Activated effector memory CD4-positive, alpha-beta T cell treated with Interleukin-2 at 50 U/mL for 16 hours (primary cell): ENCODE results near the gene S100A6.
"Not testable (repeated sequence)": the region's sequence is repeated elsewhere in the genome, so short reads cannot be mapped to it uniquely, and the experiment has no call there.

Source experiments
- DNase-seq: peaks from one replicate; pipeline ENCODE4 v3.0.0-alpha.2; 2020

The S100A6 gene

DNA sequence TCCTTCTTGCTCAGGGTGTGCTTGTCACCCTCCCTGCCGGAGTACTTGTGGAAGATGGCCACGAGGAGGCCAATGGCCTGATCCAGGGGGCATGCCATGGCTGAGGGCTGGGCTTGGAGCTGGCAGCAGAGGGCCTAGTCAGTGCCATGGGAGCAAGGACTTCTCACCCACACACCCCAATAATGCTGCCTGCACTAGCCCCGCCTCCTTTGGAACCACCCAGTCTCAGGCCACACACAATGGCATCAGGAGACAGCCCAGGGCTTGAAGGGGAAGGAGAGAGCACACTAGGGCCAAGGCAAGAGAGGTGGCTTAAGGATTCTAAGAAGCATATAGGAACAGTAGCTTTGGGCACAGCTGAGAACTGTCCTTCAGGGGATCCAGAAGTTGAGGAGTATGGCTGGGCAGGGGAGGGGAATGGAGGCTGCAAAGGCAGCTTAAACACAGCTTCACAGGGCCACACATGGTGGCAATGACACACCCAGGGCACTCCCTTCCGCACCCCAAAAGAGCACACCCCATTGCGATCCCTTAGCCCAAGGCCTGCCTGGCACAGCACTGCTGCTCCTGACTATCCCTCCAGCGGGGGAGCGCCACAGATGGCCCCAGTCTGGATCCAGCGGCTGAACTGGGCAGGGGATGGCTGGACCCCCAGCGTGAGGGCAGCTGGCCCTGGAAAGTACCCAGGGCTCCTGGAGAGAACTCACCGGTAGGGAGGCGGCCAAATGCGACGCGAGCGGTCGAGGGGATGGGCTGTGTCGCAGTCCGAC lies at the start of gene S100A6:
S100A6 (minus strand) TSS at position 750 of the 770 bp plus-strand sequence; CDS start at position 98, 652 bp downstream.
- DNase-seq, result peak; percentile 53

DNA sequence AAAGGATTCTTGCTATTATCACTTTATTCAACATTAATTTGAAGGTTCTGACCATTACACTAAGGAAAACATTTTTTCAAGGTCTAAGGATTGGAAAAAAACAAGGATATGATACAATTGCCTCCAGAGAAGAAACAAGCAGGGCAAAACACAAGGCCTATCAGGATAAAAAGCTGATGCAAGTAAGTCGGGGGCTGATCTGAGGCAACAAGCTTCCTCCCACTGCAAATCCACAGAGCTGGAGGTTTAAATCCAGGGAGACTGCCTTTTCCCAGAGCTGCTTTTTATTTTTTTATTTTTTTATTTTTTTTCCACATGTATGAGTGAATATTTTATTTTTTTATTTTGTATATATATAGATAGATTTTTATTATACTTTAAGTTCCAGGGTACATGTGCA lies 49.2 kb upstream of the S100A6 start:
- no peak for DNase-seq

DNA sequence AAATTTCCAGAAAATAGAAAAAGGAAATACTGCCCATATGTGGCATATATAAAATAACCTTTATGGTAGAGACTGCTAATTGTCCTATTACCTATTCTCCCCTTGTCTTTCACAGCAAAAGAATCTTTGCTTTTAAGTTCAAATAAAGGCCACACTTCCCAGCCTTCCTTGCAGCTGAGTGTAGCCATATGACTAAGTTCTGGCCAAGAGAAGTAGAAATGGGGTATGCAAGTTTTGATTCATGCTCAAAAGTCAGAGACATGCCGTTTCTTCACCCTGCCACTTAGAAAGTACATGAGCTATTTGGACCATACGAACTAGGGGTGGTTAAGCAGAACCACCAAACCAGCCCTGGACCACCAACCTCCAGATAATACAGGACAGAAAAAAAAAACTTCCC lies 48.2 kb upstream of the S100A6 start:
- no peak for DNase-seq

DNA sequence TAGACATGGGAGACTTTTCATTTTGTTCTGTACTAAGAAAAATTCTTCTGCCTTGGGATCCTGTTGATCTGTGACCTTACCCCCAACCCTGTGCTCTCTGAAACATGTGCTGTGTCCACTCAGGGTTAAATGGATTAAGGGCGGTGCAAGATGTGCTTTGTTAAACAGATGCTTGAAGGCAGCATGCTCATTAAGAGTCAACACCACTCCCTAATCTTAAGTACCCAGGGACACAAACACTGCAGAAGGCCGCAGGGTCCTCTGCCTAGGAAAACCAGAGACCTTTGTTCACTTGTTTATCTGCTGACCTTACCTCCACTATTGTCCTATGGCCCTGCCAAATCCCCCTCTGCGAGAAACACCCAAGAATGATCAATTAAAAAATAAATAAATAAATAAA lies 47.7 kb upstream of the S100A6 start:
- not testable (repeated sequence) for DNase-seq

DNA sequence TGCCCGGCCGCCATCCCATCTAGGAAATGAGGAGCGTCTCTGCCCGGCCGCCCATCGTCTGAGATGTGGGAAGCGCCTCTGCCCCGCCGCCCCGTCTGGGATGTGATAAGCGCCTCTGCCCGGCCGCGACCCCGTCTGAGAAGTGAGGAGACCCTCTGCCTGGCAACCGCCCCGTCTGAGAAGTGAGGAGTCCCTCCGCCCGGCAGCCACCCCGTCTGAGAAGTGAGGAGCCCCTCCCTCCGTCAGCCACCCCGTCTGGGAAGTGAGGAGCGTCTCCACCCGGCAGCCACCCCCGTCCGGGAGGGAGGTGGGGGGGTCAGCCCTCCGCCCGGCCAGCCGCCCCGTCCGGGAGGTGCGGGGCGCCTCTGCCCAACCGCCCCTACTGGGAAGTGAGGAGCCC lies 47.0 kb upstream of the S100A6 start:
- not testable (repeated sequence) for DNase-seq

DNA sequence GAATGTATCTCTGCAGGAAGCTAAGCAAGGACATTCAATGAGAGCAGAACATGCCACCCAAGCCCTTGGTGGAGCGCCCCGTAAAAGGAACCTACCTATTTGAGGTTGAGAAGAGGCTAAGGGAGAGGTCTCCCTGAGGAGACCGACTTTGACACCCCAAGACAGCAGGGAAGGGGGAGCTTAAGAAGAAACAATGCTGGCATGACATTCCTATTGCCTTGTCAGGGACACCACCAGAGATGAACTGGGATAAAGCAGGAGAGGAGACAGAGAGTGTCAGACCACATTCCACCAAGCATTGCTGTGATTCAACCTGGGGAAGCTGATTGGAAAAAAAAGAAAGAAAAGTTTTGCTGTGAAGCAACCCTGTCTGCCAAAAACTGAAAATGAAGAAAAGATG lies 43.1 kb upstream of the S100A6 start:
- DNase-seq, result no peak

DNA sequence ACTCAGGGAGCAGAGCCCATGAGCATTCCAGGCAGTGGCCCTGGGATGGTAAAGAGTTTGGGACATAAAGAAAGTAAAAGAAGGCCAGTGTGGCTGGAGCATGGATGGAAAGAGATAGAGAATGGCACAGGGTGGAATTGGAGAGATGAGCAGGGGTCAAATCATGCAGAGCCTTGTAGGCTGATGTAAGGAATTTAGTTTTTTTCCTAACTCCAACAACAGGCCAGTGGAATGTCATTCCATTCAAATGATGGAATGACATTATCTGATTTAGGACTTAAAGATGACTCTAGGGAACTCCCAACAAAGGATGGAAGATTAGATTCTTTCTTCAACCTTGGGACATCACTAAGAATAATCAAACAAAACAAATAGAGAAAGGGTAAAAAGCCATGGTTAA lies 42.7 kb upstream of the S100A6 start:
- DNase-seq, result no peak

DNA sequence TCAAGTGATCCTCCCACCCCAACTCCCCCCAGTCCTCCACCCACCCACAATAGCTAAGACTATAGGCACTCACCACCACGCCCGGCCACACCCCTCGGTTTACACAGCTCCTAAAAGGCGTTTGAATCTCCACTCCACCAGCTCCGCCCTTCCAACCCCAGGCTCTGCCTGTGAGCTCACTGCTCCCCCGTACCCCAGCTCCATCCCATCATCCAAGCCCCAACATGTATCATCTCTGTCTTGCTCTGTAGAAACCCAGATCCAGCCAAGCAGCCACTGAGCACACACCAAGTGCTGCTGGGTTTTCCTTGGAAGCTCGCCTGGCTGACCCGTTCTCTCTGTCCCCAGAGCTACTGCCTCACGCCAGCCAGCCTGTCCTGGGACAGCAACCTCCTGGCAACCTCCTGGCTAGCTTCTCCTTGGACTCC lies 41.8 kb upstream of the S100A6 start:
- no peak for DNase-seq

DNA sequence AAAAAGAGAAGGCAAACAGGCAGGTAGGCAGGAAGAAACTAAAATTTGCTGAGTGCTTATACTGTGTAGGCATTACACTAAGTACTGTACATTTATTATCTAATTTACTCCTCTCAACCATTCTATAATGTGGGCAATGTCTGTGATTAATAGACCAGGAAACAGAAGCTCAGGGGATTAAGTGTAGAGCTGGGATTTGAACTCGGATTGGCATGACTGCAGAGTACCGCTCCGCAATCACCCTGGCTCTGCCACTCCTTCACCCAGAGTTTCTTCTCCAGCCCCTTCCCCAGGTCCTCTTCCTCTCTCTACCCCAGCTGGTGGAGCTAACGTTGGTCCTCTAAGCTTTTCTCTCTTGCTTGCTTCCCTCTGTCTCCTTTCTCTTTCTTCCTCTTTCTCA lies 41.3 kb upstream of the S100A6 start:
- DNase-seq, result no peak

DNA sequence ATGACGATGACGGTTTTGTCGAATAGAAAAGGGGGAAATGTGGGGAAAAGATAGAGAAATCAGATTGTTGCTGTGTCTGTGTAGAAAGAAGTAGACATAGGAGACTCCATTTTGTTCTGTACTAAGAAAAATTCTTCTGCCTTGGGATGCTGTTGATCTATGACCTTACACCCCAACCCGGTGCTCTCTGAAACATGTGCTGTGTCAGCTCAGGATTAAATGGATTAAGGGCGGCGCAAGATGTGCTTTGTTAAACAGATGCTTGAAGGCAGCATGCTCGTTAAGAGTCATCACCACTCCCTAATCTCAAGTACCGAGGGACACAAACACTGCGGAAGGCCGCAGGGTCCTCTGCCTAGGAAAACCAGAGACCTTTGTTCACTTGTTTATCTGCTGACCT lies 39.7 kb upstream of the S100A6 start:
- DNase-seq, result not testable (repeated sequence)

DNA sequence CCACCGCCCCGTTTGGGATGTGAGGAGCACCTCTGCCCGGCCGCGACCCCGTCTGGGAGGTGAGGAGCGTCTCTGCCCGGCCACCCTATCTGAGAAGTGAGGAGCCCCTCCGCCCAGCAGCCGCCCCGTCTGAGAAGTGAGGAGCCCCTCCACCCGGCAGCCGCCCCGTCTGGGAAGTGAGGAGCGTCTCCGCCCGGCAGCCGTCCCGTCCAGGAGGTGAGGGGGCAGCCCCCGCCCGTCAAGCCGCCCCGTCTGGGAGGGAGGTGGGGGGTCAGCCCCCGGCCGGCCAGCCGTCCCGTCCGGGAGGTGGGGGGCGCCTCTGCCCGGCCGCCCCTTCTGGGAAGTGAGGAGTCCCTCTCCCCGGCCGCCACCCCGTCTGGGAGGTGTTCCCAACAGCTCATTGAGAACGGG lies 39.3 kb upstream of the S100A6 start:
- not testable (repeated sequence) for DNase-seq

DNA sequence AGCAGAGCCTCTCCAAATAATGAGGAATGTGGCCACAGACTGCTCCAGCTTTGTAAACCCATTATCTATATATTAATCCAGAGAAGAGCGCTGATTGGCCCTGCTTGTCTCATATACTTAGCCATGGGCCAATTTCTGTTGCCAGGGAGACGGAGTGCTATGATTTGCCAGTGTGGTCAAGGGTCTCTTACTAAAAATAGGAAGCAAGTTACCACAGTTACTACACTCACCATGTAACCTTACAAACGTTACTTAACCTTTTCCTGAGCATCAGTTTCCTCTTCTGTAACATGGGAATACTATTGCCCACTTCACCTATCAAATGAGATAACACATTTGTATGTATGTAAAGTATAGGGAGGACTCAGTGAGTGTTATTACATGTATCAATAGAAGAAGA lies 37.6 kb upstream of the S100A6 start:
- no peak for DNase-seq

DNA sequence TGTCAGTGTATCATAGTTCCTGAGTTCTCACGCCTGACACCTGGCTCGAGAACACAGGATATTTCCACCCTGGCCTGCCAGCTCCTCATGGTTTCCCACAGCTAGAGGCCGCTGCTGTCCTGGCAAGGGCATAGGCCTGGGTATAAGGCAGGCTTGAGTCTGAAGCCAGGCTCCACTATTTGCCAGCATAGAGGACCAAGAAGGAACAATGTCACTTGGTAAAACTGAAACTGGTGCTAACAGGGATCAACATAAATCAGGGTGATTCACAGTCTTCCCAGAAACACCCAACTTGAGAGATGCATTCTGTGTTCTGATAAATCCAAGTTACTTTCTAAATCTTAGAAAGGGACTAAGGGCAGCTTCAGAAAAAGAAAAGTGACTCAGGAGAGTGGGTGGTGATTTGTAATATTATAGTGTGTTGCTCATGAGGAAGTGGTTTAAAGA lies 36.8 kb upstream of the S100A6 start:
- peak; percentile 36 for DNase-seq

DNA sequence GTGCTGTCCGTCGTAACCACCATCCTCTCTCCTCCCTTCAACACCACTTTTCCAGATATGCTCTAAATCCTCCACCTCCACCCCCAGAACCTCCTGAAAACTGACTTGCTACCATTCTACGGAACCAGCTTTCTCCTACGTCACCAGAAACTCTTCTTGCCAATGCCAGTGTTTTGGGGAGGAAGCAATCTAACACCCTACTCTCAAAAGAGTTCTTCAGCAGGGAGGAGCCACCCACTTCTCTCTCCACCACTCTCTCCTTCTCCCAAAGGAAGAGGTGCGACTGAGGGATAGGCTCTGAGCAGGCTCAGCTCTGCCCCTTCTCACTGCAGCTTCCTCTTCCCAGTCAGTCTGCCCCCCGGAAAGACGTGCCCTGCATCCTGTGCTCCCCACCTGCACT lies 35.9 kb upstream of the S100A6 start:
- DNase-seq, result no peak

DNA sequence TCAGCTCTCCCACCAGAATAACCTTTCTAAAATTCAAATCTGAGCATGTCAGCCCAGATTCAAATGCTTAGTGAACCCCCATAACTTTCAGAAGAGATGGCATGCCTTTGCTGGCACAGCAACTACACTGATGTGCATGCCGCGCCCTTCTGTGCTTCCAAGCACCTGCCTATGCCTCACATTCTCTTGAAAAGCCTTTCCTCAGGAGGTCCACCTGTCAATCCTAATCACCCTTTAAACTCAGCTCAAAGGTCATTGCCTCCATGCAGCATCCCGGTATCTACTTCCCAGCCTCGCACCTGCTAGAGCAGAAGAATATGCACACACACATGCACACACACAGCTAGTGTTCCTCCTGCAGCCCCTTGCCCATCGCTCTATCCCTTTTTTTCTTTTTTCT lies 35.1 kb upstream of the S100A6 start:
- no peak for DNase-seq

DNA sequence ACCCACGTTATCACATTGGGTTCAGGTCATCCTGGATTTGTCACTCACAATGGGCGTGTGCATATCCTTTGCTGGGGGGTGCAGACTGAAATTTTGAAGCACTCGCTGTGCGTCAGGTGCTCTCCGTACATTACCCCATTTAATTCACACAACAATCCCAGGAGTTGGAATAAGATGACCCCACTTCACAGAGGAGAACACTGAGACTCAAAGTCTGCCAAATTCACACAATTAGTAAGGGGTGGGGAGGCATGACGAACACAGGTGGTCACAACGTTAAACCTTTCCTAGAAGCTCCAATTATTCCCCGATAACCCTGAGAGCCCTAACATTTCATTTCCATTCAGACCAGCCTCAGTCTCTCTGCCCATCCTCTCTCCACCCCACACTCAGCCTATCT lies 33.7 kb upstream of the S100A6 start:
- DNase-seq, result no peak

DNA sequence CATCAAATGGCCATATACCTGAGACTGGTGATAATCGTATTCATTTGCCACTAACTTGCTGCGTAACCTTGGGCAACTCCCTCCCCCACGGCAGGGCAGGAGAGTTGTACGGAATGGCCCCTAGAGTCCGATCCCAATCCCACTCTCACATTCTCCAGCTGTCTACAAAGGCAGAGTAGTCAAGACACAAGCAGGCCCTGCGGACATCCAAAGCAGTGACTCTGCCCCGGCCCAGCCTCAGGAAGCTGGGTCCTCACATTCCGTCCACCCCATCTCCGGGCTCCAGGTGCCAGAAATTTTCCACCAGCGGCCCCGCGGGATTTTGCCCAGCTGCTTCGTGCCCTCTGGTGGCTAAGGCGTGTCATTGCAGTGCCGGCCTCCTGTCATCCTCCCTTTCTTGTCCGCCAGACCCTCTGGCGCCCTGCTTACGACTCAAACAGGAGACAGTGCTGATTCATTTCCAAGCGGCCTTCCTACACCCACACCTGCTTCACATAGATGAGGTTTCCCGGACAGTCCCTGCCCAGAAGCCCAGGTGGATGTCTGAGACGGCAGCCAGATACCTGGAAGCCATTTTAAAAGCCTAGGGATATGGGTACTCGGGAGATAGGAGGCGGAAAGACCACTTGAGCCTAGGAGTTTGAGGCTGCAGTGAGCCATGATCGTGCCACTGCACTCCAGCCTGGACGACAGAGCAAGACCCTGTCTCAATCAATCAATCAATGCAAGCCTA lies 32.7 kb upstream of the S100A6 start:
- DNase-seq, result peak; percentile 69

DNA sequence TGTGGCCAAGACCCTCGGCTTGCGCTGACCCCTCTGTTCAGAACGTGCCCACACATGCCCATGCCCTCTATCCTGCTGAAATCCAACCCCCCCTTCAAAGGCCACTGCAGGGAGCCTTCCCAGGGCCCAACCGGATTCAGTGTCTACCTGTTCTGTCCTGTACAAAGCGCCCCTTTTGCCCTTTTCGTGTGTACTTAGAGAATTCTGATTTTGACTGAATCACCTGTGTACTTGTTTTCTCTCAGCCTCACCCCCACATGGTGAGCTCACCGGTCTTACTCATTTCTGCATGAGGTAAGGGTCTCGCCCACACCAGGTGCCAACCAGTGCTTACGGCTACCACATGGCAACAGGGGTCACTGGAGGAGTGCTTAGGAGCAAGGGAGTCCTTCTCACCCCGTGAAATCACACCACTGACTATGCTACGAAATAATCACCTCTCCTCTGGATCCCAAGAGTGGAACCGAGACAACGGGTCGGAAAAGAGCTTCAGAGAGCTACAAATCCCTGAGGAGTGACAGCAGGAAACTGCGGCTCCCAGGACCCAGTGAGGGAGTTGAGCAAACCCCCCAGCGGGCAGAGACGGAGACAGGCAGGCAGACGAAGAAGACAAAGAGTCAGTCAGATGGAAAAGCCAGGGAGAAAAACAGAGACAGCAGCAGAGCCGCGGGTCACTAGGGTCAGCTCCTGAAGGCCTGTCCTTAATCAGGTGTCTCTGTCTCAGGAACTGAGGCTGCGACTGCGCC lies 32.0 kb upstream of the S100A6 start:
- DNase-seq, result no peak

DNA sequence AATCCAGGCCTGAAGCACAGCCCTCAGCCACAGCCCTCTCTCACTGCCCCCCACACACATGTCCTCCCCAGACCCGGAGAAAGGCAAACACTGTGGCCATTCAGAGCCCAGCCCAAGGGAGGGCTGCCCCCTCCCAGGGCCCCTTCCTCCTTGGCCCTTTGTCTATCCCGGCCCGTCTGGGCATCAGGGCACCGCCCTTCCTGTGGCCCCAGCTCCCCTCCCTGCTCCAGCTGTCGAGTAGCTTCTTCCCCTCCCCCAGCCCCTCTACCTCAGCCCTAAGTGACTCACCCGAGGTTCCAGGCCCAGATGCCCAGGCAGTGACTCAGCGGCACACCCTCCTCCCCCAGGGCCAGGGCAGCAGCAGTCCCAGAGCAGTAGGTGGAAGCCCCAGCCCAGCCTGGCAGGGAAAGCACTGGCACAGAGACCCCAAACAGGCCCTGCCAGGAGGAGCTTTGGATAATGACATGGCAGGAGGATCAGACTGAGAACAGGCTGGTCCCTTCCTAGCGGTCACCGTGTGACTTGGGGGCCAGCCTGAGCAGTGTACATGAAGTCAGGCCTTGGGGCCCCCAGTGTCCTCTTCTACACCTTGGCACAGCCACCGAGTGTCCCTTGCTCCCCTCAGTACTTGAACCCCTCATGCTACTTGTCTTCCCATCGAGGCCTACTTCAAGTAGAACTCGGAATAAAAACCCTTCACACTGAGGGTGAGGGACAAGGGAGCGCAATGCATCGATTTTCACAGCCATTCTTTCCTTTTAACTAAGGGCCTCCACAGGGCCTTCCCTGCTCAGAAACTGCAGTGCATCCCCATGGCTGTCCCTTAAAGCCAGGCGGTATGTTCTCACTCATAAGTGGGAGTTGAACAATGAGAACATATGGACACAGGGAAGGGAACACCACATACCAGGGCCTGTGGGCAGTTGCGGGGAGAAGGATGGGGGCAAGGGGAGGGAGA lies 30.9 kb upstream of the S100A6 start:
- DNase-seq, result peak; percentile 88

DNA sequence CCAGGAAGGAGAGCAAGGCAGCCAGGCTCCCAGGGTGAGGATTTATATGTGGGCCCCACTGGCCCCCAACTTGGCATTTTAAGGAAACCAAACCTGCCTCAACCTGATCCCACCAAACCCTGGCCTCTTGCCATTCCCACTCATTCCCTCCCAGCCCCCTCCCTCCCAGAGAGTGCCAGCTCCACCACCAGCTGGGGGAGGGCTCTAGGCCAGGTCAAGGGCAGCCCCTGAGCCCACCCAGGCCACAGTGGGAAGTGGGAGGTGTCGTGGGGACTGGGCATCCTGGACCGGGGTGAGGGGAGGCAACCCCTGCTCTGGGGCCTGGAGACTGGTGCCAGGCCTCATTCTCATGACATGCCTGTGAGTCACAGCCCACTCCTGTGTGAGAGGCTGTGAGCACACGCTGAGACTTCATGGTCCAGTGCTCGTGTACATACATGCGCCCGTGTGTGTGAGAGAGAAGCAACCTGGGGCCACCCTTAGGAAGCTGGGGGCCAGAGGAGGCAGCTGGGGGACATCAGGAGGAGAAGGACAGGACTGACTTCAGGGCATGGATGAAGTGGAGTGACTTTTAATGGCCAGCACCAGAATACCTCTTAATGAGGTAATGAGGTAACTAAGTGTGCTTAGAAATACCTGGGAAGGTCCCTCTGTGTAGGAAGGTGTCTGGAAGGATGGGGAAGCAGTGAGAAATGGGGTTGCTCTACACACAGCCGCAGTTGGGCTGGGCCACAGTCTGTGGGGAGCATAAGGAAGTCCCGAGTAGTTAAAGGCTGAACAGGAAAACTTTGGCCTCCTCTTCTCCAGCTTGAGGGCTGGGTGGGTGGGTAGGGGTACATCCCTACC lies 30.0 kb upstream of the S100A6 start, which contains the start of gene S100A2:
S100A2 (minus strand) TSS at position 316 of the 846 bp plus-strand sequence. CDS start 1,967 bp downstream, outside the sequence.
- peak; percentile 30 for DNase-seq

DNA sequence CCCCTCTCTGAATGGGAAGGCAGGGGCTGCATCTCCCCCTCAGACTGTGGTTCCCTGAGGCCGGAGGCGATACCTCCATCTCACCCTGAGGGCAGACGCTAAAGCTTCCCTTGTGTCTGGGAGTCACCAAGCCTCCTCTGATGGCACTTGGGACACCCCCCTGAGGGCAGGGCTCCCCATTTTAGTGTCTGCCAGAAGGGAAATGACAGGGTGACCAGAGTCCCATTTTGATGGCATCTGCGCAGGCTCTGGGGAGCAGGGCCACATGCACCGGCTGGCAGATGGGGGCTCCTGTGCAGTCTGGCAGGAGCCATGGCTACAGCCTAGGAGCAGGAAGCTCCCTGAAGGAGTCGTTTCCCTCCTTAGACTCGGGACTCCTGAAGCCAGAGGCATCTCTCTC lies 28.2 kb upstream of the S100A6 start:
- no peak for DNase-seq
